ENCODE results near the gene TMEM190.

TMEM190 gene

DNA sequence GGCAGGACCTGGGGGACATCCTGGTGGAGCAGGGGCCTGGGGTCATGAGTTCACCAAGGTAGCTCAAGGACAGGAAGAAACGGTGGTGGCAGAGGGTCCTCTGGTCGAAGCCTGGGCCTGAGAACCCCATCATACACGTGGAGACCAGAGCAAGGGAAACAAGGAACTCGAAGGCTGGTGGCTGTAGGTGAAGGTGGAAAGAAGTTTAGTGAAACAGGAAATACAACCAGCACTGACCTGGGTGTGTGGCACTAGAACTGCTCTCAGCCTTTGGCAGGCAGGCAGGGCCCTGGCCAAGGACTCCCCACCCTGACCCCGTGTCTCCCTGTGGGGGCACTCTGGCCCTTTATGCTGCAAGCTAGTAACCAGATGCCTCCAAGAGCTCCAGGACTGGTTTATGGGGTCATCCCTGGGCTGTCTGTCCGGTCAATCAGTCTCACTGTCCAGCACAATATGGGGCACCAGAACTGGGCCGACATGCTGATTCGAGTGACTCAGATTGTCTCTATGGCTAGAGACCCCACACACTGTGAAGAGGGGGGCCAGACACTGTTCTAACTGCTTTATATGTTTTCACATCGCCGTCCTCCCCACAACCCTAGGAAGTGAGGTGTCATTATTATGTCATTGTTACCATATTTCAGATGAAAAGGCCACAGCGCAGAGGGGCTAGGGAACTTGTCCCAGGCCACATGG is 25.9 kb upstream of the TMEM190 start:
- DNase-seq, result no peak
- peaks cover 54% of the 10 kb centered on the region for H3K4me1 Mint-ChIP-seq
- no peak overlapping the region for H3K27ac Mint-ChIP-seq
- H3K36me3 Mint-ChIP-seq (ENCODE audit: low read depth), result no peaks in the 10 kb centered on the region
- TF ChIP-seq, protein P1, sequence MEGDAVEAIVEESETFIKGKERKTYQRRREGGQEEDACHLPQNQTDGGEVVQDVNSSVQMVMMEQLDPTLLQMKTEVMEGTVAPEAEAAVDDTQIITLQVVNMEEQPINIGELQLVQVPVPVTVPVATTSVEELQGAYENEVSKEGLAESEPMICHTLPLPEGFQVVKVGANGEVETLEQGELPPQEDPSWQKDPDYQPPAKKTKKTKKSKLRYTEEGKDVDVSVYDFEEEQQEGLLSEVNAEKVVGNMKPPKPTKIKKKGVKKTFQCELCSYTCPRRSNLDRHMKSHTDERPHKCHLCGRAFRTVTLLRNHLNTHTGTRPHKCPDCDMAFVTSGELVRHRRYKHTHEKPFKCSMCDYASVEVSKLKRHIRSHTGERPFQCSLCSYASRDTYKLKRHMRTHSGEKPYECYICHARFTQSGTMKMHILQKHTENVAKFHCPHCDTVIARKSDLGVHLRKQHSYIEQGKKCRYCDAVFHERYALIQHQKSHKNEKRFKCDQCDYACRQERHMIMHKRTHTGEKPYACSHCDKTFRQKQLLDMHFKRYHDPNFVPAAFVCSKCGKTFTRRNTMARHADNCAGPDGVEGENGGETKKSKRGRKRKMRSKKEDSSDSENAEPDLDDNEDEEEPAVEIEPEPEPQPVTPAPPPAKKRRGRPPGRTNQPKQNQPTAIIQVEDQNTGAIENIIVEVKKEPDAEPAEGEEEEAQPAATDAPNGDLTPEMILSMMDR (IDR thresholded peaks at IDR 0.05), result no peak
- H3K4me3 Mint-ChIP-seq, result no peak overlapping the region
- H3K27me3 Mint-ChIP-seq (ENCODE audit: low read depth, poor library complexity), result peaks cover 48% of the 10 kb centered on the region
- no peaks in the 10 kb centered on the region for H3K9me3 Mint-ChIP-seq

DNA sequence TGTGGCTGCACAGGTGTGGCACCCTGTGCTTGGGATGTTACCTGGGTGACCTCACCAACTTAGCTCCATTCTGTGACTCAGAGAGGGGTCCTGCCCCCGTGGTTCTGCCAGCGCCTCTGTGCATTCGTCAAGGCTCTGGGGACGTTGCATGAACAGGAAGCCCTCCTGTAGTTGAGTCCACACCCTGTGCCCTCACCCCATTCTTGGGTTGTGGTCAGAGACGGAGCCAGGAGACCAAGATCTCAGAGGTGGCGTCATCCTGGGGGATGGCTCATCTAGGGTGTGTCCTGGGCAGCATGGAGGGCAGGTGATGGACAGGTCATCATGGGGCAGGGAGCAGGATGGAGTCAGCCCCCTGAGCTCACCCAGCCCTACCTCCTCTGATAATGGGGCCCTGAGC is 24.6 kb upstream of the TMEM190 start:
- Mint-ChIP-seq H3K4me1 (peaks cover 54% of the 10 kb centered on the region), H3K36me3 (ENCODE audit: low read depth) (no peaks in the 10 kb centered on the region), H3K27ac (no peak overlapping the region), H3K9me3 (no peaks in the 10 kb centered on the region), H3K4me3 (peak overlapping the region; percentile 25), H3K27me3 (ENCODE audit: low read depth, poor library complexity) (peaks cover 61% of the 10 kb centered on the region)
- DNase-seq, result no peak
- TF ChIP-seq, protein P1 (IDR thresholded peaks at IDR 0.05), result no peak

DNA sequence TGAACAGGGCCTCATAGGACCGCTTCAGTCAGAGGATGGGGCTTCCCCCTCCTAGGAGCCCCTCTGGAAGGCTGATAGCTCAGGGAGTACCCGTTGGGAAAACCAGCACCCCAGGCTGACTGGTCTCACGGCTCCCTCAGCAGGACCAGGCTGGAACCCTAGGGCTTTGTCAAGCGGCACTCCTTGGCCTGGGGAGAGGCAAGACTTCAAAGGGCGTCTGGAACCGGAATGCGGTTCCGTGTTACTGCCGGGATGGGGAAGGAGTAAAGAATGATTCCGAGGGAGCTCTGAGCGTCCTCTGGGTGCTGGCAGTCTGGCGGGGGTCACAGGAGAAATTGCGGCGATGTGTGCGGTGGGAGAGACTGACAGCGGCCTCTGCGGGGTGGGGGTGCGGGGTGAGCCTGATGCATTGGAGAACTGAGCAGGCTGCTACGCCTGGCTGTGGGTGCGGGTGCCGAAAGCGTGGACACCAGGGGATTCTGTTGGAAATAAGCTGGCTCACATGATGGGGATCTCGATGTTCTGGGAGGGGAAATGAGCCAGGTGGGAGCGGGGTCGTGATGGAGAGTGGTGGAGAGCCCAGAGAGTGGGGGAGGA is 24.0 kb upstream of the TMEM190 start:
- H3K27ac Mint-ChIP-seq, result no peak overlapping the region
- H3K4me1 Mint-ChIP-seq, result peaks cover 58% of the 10 kb centered on the region
- H3K36me3 Mint-ChIP-seq (ENCODE audit: low read depth), result no peaks in the 10 kb centered on the region
- H3K9me3 Mint-ChIP-seq, result no peaks in the 10 kb centered on the region
- DNase-seq, result no peak
- peaks cover 67% of the 10 kb centered on the region for H3K27me3 Mint-ChIP-seq (ENCODE audit: low read depth, poor library complexity)
- H3K4me3 Mint-ChIP-seq, result peak overlapping the region; percentile 81
- TF ChIP-seq, protein P1 (IDR thresholded peaks at IDR 0.05), result no peak

DNA sequence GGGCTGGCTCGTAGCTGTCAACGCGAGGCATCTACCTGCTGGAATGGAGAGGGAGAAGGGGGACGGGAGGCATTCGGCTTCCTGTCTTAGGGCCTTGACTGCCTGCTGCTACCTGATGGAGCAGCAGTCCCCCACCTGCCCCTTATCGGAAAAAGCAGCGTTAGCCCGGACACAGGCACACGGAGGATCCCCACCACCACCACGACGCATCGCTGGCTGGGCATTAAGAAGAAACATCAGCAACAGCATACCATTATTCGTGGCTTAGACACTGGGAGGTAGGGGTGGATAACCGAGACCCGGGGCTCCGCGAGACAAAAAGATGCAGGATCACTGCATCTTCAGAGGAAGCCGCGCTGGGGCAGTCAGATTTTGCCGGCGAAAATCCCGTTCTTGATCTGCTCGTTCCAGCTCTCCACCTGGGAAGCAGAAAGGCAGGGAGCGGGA is 23.2 kb upstream of the TMEM190 start:
- Mint-ChIP-seq H3K27me3 (ENCODE audit: low read depth, poor library complexity) (peaks cover 73% of the 10 kb centered on the region), H3K36me3 (ENCODE audit: low read depth) (no peaks in the 10 kb centered on the region), H3K9me3 (no peaks in the 10 kb centered on the region), H3K27ac (no peak overlapping the region), H3K4me1 (peaks cover 51% of the 10 kb centered on the region), H3K4me3 (peak overlapping the region; percentile 81)
- TF ChIP-seq, protein P1 (IDR thresholded peaks at IDR 0.05), result no peak
- peak; percentile 42 for DNase-seq

DNA sequence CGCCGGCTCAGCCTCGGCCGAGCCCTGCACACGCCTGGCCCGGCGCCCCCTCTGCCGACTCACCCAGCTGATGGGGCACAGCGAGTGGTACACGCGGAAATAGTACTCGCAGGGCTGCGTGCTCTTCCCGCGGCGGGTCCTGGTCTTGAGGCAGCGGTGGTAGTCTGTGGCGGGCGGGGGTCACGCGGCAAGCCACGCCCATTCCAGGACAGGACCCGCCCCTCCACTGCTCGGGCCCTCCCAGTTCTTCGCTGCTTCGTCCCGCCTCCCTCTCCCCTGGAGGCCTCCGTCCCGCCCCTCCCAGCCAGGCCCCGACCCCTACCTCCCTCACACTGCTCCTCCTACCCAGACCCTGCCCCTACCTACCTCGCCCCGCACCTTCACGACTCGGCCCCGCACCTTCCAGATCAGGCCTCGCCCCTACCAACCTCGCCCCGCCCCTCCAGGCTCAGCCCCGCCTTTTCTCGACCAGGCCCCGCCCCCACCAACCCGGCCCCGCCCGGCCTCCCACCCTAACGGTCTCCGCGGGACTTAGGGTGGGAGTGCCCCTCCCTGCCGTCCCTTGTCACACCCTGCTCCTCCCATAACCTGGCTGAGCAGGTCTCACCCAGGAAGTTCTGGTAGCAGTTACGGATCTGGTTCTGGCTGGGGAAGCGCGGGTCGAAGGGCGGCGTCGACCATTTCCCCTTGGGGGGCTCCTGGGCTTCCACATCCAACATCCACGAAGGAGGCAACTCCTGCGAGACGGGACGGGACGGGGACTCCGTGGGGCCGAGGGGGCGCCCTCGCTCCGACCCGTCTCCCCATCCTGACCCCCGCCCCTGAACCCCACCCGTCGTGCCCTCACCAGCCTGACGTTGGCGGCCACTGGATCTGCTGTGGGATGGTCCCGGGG is 22.6 kb upstream of the TMEM190 start:
- no peak overlapping the region for H3K27ac Mint-ChIP-seq
- DNase-seq, result peak; percentile 89
- no peaks in the 10 kb centered on the region for H3K9me3 Mint-ChIP-seq
- H3K4me3 Mint-ChIP-seq, result peak overlapping the region; percentile 81
- TF ChIP-seq, protein P1 (IDR thresholded peaks at IDR 0.05), result no peak
- H3K4me1 Mint-ChIP-seq, result peaks cover 44% of the 10 kb centered on the region
- peaks cover 78% of the 10 kb centered on the region for H3K27me3 Mint-ChIP-seq (ENCODE audit: low read depth, poor library complexity)
- H3K36me3 Mint-ChIP-seq (ENCODE audit: low read depth), result no peaks in the 10 kb centered on the region

Data from nephron progenitor cell (in vitro differentiated cells).